Smooth muscle cell (in vitro differentiated cells): ENCODE measurements around the gene LAMTOR3. TPM values are rescaled to one million over a fixed set of nuclear protein-coding genes. Genes with fewer than 3 reads are reported as not detected.

ENCODE experiments used
- DNase-seq: peaks from one replicate; lab custom pipeline; 2025; ENCODE audit not compliant: unreplicated experiment; lab: John Stamatoyannopoulos, UW
- H2AFZ ChIP-seq: fragments of 200-600 bp; sonication (generic); 2 replicates; pipeline ENCODE4 v1.6.0; 2016; ENCODE audit warnings: antibody characterized with exemption, low read depth, mild to moderate bottlenecking
- H3F3A ChIP-seq: fragments of 200-600 bp; sonication (generic); 2 replicates; pipeline ENCODE4 v1.6.0; 2017; ENCODE audit warnings: antibody characterized with exemption, low read depth
- H3K27ac ChIP-seq: fragments of 200-600 bp; sonication (generic); 2 replicates; pipeline ENCODE4 v1.5.1; 2016; ENCODE audit warnings: low read depth, mild to moderate bottlenecking
- H3K27me3 ChIP-seq: fragments of 200-600 bp; sonication (generic); 2 replicates; pipeline ENCODE4 v1.6.1; 2016; ENCODE audit warnings: low read depth, mild to moderate bottlenecking
- H3K36me3 ChIP-seq: fragments of 200-600 bp; sonication (generic); 2 replicates; pipeline ENCODE4 v1.5.1; 2016; ENCODE audit warnings: low read depth
- H3K4me1 ChIP-seq: fragments of 200-600 bp; sonication (generic); 2 replicates; pipeline ENCODE4 v1.5.1; 2016; ENCODE audit warnings: low read depth
- H3K4me2 ChIP-seq: fragments of 200-600 bp; sonication (generic); 2 replicates; pipeline ENCODE4 v1.6.0; 2016; ENCODE audit warnings: mild to moderate bottlenecking
- H3K4me3 ChIP-seq: fragments of 200-600 bp; sonication (generic); 2 replicates; pipeline ENCODE4 v1.5.1; 2016; ENCODE audit warnings: mild to moderate bottlenecking
- H3K79me2 ChIP-seq: fragments of 200-600 bp; sonication (generic); 2 replicates; pipeline ENCODE4 v1.6.0; 2016; ENCODE audit warnings: low read depth, mild to moderate bottlenecking
- H3K9ac ChIP-seq: fragments of 200-600 bp; sonication (generic); 2 replicates; pipeline ENCODE4 v1.6.0; 2016; ENCODE audit warnings: low read depth
- H3K9me3 ChIP-seq: fragments of 200-600 bp; sonication (generic); replicated peaks from 2 replicates; pipeline ENCODE4 v1.5.1; 2016; ENCODE audit warnings: low read depth
- H4K20me1 ChIP-seq: fragments of 200-600 bp; sonication (generic); 2 replicates; pipeline ENCODE4 v1.6.0; 2016; ENCODE audit warnings: low read depth
- WGBS: methylation state at CpG from one replicate; pipeline ENCODE4 v1.1.7; 2016; ENCODE audit warnings: low lambda C conversion rate; 5-methylcytosine and 5-hydroxymethylcytosine counted together
- polyA plus RNA-seq: library from polyadenylated mRNA; unstranded; fragments of >200 nt; fragmentation: Nextera tagmentation; extraction: Ambion mirVana; gene quantifications from 2 replicates; pipeline ENCODE4 v1.2.1, GENCODE V29; 2016
- total RNA-seq: library from RNA; depleted of rRNA; stranded (reverse); fragments of >200 nt; gene quantifications from 2 replicates; pipeline ENCODE4 v1.2.3, GENCODE V29; 2014
- TF ChIP-seq, protein P1 (sequence below): fragments of 200-600 bp; sonication (generic); IDR thresholded peaks from 2 replicates; pipeline ENCODE4 v1.5.1; 2017; ENCODE audit warnings: borderline replicate concordance, mild to moderate bottlenecking, antibody characterized with exemption; ENCODE audit not compliant: insufficient read depth, poor library complexity, severe bottlenecking

Gene LAMTOR3
- total and polyA plus RNA-seq, 2 experiments from 2014 or later: 58.3 to 95.2 TPM

- no peaks in the 10 kb centered on the region for H4K20me1 ChIP-seq
- H3K4me3 ChIP-seq: no peak overlapping the region
- TF ChIP-seq, protein P1, sequence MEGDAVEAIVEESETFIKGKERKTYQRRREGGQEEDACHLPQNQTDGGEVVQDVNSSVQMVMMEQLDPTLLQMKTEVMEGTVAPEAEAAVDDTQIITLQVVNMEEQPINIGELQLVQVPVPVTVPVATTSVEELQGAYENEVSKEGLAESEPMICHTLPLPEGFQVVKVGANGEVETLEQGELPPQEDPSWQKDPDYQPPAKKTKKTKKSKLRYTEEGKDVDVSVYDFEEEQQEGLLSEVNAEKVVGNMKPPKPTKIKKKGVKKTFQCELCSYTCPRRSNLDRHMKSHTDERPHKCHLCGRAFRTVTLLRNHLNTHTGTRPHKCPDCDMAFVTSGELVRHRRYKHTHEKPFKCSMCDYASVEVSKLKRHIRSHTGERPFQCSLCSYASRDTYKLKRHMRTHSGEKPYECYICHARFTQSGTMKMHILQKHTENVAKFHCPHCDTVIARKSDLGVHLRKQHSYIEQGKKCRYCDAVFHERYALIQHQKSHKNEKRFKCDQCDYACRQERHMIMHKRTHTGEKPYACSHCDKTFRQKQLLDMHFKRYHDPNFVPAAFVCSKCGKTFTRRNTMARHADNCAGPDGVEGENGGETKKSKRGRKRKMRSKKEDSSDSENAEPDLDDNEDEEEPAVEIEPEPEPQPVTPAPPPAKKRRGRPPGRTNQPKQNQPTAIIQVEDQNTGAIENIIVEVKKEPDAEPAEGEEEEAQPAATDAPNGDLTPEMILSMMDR: no peak
- H3K27ac ChIP-seq: no peak overlapping the region
- H3K4me2 ChIP-seq: no peak overlapping the region
- no peaks in the 10 kb centered on the region for H3K27me3 ChIP-seq
- H3K9me3 ChIP-seq: no peaks in the 10 kb centered on the region
- no peaks in the 10 kb centered on the region for H3K79me2 ChIP-seq
- no peak for DNase-seq
- WGBS: 94% methylated on average over 3 of the region's 3 CpGs
- H3K4me1 ChIP-seq: no peaks in the 10 kb centered on the region
- H3F3A ChIP-seq: no peaks in the 10 kb centered on the region
- H2AFZ ChIP-seq: no peak overlapping the region
- H3K9ac ChIP-seq: no peak overlapping the region
- H3K36me3 ChIP-seq: no peaks in the 10 kb centered on the region
These were observed 41.0 kb downstream of the LAMTOR3 start for GRCh38 chr4:99853190-99853589.

DNA sequence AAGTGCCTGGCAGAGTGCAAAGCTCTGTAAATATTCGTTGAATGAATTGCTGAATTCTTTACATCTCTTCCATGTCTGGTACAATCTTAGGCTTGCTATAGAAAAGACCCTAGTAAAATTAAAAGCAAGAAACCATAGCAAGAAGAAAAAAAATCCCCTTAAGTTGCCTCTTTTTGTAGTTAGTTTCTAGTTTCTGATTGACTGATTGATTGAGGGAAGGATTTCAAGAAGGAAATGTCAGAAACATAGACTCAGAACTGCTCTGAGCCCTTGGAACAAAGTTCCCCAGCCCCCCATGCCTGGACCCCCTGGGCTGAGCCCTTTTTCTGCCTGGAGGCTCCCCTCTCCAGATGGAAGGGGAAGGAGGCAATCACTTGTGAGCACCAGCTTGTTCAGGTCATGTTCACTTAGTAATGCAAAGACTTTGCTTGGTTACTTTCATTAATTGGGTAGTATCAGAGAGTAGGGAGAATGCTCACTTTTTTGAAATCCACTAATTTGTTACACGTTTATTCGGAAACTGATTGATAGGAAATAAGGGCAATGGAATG is 42.0 kb downstream of the LAMTOR3 start:
- no peaks in the 10 kb centered on the region for H3K36me3 ChIP-seq
- WGBS: 80% methylated on average over 3 of the region's 3 CpGs
- H3K79me2 ChIP-seq: no peaks in the 10 kb centered on the region
- H3K9me3 ChIP-seq: no peaks in the 10 kb centered on the region
- H3F3A ChIP-seq: no peaks in the 10 kb centered on the region
- H3K27me3 ChIP-seq: no peaks in the 10 kb centered on the region
- no peak overlapping the region for H3K4me3 ChIP-seq
- H3K27ac ChIP-seq: no peak overlapping the region
- H3K4me1 ChIP-seq: no peaks in the 10 kb centered on the region
- no peak overlapping the region for H3K4me2 ChIP-seq
- no peak overlapping the region for H2AFZ ChIP-seq
- no peak overlapping the region for H3K9ac ChIP-seq
- no peaks in the 10 kb centered on the region for H4K20me1 ChIP-seq
- no peak for DNase-seq
- TF ChIP-seq, protein P1: no peak

DNA sequence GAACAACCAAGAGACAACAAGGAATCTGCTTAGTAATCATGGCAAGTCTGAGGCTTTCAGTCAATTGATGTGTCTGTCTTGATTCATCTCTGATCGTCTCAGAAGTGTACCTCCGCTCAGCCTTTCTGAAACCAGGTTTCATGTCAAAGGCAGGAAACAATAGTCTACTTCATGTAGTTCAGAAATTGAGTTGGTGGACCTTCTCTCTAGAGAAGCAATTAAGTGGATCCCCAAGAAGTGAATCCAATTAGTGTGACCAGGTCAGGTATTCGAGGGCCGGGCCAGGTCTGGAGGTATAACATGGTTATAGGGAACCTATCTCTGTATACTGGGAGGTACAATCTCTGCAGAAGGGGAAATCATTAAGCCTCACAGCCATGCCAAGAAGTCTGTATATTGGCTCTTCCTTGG is 45.6 kb downstream of the LAMTOR3 start:
- no peaks in the 10 kb centered on the region for H3K9me3 ChIP-seq
- H3K36me3 ChIP-seq: no peaks in the 10 kb centered on the region
- no peak overlapping the region for H2AFZ ChIP-seq
- no peak for DNase-seq
- no peaks in the 10 kb centered on the region for H3K4me1 ChIP-seq
- H3K4me2 ChIP-seq: no peak overlapping the region
- 96% methylated on average over 4 of the region's 4 CpGs for WGBS
- H3K4me3 ChIP-seq: no peak overlapping the region
- no peak overlapping the region for H3K27ac ChIP-seq
- no peaks in the 10 kb centered on the region for H3K79me2 ChIP-seq
- no peaks in the 10 kb centered on the region for H3F3A ChIP-seq
- H3K27me3 ChIP-seq: no peaks in the 10 kb centered on the region
- TF ChIP-seq, protein P1: no peak
- no peaks in the 10 kb centered on the region for H4K20me1 ChIP-seq
- H3K9ac ChIP-seq: no peak overlapping the region

- H3K9ac ChIP-seq: no peak overlapping the region
- H4K20me1 ChIP-seq: no peaks in the 10 kb centered on the region
- H3K4me3 ChIP-seq: no peak overlapping the region
- WGBS: 90% methylated on average over 10 of the region's 10 CpGs
- TF ChIP-seq, protein P1: no peak
- H3K4me1 ChIP-seq: no peaks in the 10 kb centered on the region
- H3K79me2 ChIP-seq: no peaks in the 10 kb centered on the region
- H2AFZ ChIP-seq: no peak overlapping the region
- no peaks in the 10 kb centered on the region for H3K9me3 ChIP-seq
- no peaks in the 10 kb centered on the region for H3K36me3 ChIP-seq
- no peaks in the 10 kb centered on the region for H3K27me3 ChIP-seq
- no peak overlapping the region for H3K4me2 ChIP-seq
- no peak overlapping the region for H3K27ac ChIP-seq
- DNase-seq: no peak
- no peaks in the 10 kb centered on the region for H3F3A ChIP-seq
These were observed 46.8 kb downstream of the LAMTOR3 start for GRCh38 chr4:99847362-99847976.
